NCI-H345 (cell line): ENCODE data around the gene SLC27A3.
"Not testable (repeated sequence)": the region's sequence is repeated elsewhere in the genome, so short reads cannot be mapped to it uniquely, and the experiment has no call there.

Experiments used
- DNase-seq: peaks from one replicate; lab custom pipeline; 2025; lab: John Stamatoyannopoulos, UW

The SLC27A3 gene

DNA sequence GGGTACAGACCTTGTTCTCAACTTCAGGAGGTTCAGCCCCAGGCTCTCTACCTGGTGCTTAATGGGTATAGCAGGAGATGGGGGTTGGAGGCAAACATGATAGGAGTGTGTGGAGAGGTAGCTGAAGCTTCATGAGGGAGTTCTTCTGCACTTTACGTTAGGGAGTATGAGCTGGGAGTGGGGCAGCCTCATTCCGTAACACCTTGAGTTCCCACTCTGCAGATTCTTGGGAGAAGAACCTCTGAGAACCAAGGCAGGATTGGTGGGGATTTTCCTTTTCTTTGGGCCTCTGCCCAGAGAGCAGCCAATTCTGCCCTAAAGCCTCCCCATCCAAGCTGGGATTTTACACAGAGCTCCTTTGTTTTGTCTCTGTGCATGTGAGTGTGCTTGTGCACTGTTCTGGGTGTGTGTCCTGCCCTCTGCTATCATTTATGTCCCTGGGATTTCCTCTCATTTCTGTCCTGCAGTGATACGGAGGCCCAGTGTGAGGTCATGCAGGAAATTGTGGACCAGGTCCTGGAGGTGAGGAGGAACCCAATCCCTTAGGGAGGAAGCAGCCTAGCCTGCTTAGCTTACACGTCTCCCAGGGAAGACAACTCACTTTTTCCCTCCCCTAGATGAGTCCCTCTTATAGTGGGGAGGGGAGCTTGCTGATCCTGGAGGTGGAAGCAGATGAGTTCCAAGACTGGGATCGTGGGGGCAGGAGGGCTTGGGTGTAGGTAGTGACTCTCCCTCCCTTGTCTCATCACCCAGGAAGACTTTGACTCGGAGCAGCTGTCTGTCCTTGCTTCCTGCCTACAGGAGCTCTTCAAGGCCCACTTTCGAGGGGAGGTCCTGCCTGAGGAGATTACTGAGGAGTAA, 11.6 kb upstream of the SLC27A3 start:
- DNase-seq, result no peak

DNA sequence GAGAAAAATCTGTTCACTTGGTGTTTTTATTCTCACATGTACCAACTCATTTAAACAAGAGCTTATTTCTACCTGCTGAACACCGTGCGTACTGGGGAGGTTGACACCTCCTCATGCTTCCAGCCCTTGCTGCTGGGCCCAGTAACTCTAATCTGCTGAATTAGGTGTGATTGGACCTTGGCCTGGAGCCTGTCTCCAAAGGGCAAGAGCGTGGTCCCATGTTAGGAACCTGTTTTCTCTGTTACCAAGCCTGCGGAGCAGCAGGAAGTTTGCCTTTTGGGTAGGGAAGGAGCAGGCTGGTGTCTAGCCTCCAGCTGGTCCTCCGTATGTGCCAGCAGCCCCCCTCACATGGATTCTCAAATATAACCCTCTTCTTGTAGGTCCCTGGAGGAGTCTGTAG, 10.9 kb upstream of the SLC27A3 start:
- DNase-seq, result no peak

DNA sequence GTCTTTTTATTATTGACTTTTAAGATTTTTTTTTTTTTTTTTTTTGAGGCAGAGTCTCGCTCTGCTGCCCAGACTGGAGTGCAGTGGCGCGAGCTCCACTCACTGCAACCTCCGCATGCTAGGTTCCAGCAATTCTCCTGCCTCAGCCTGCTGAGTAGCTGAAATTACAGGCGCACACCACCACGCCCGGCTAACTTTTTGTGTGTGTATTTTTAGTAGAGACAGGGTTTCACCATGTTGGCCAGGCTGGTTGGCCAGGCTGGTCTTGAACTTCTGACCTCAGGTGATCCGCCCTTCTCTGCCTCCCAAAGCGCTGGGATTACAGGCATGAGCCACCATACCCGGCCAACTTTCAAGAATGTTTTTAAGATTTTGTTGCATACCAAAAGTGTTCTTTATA, 8.5 kb upstream of the SLC27A3 start:
- DNase-seq, result not testable (repeated sequence)

DNA sequence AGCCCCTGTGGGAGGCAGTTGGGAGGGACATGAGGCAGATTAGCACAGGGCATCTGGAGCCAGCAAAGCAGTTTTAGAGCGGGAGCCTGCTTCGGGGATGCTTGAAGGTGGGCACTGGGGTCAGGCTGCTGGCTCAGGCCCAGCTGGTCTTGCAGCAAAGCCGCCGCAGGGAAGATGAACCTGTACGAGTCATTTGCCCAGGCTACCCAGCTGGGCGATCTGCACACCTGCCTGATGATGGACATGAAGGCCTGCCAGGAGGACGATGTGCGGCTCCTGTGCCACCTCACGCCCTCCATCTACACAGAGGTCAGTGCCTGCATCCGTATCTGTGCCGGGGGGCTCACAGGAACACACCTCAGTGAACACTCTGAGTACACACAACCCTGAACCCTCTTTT, 7.7 kb upstream of the SLC27A3 start:
- no peak for DNase-seq

DNA sequence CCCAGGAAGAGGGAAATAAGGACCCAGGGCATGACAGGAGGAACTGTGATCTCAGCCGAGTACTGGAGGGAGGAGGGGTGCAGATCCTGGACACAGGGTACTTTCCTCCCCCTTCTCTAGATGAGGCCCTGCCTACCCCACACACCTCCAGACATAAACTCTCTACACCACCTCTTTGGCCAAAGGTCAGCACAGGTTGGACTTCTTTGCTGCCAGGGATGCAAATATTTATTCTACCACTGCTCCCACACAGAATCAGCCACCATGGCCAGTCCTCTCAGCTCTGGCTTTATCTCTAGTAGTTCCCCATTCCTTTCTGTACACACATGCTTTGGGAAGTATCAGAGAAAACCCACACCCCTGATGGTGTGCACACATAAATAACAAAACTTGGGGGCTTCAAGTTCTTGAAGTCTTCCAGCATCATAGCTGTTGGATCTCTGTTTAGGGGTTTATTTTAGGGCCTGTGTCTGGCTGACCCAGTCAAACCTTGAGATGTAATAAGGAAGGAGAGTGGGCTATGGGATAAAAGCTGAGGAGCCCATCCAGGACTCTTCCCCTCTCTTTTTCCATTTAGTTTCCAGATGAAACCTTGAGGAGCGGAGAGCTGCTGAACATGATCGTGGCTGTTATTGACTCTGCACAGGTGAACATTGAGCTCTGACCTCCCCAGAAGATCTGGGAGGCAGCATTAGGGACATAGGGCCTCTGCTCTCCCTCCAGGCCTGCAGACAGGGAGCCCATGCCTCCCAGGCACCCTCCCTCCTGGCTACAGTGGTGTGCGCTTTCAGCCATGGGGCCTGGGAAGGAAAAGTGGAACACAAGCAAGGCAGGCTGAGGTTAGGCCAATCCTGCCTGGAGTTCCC, 6.7 kb upstream of the SLC27A3 start:
- no peak for DNase-seq

DNA sequence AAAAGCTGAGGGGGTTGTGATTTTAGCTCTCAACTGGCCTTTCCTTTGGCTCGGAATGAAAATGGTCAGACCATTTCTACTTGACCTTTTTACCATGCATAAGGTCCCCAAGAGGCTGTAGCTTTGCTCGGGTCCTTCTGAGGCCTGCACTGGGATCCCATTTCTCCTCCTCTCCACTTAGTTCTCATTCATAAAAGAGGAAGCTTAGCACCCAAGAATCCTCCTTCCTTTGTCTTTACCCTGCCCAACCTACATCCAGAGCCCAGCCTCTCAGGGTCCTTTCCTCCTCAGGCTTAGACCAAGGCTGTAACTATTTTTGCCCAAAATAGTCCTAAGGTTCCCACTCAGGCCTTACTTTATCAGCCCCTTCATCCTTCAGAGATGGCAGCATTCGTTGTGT, 6.0 kb upstream of the SLC27A3 start:
- DNase-seq, result no peak

DNA sequence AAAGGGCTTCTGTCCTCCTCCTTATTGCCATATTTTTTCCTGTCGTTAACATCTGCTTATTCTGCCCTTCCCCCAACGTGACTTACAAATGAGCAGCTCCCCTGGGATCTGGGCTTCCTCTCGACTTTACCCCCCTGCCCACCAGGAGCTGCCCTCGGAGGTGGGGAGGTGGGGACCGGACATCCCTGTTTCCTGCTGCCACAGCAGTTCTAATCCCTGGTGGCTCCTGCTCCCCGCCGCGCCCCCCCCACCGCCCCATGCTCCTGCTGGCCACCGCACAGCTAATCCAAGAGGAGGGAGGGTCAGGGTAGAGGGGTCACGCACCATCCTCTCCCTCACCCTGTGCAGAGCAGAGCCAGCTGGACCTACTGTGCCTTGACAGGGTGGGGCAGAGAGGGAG, 4.4 kb upstream of the SLC27A3 start:
- no peak for DNase-seq

DNA sequence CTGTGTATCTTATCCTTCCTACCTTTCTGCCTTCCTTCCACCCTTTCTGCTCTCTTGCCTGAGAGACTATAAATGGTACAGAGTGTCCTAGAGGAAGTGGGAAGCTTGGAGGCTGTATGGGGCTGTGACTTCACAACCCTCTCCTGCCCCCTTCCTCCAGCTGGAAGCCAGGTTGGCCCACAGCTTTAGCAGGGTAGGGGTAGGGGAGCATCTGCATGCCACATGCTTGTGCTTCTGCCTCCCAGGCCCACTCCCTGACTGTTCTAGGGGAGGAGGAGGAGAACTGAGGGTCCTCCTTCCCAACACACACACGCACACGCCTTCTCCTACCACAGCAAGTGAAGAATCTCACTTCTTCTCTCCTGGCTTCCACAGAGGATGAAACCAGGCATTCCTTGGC, 3.9 kb upstream of the SLC27A3 start:
- no peak for DNase-seq

DNA sequence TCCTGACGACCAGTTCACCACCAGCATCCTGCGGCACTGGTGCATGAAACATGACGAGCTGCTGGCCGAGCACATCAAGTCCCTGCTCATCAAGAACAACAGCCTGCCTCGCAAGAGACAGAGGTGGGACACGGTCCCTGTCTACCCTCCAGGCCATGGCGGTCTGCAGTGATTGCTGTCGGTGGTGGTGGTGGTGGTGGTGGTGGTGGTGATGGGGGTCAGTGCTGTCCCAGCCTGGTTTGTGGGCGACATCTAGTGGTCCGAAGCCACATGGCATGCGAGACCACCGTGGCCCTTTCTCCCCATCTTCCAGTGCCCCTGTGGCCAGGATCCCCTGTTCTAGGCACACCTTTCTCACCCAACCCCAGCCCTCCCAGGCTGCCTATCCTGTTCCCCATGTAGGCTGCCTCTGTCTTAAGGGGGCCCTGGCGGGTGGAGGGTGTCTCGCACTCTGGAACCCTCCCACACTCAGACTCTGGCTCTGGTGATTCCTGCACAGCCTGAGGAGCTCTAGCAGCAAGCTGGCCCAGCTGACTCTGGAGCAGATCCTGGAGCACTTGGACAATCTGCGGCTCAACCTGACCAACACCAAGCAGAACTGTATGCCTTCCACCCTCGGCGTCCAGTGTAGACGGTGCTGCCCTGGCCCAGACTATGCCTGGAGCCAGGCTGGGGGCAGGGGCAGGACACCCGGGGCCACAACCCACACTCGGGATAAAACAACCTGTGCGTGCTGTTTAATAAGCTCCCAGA, 3.2 kb upstream of the SLC27A3 start:
- DNase-seq, result no peak

DNA sequence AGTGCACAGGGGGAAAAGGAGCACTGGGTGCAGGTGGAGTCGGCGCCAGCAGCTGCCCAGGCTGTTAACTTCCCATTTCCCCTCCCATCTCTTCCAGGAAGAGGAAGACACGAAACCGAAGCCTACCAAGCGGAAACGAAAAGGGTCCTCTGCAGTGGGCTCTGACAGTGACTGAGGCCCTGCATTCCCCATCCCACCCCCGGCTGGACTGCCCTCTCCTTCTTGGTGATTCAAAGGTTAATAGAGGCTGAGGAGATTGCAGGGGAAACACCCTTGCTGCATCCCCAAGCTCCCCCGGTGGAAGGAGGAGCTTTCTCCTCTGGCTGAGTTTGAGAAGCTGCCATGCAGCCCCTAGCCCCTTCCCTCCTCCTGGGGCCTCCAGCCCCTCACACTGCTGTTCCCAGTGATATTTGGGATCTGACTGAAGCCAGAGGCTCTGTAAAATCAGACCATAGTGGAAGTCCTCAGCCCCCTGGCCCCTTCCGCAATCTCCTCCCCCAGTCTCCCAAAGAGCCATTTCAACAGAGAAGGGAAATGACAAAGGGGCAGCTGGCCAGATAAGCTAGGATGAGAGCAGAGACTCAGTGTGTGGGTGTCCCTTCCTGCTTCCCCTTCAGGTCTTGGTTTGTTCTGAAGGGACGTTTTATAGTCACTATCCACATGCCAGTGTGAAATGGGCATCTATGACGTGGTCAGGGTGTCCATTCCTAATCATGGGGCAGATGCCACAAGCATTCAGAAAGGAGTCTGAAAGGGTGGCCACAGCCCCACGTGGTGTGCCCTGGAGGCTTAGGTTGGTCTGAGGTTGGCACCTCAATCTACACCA, 1.9 kb upstream of the SLC27A3 start:
- DNase-seq, result no peak

DNA sequence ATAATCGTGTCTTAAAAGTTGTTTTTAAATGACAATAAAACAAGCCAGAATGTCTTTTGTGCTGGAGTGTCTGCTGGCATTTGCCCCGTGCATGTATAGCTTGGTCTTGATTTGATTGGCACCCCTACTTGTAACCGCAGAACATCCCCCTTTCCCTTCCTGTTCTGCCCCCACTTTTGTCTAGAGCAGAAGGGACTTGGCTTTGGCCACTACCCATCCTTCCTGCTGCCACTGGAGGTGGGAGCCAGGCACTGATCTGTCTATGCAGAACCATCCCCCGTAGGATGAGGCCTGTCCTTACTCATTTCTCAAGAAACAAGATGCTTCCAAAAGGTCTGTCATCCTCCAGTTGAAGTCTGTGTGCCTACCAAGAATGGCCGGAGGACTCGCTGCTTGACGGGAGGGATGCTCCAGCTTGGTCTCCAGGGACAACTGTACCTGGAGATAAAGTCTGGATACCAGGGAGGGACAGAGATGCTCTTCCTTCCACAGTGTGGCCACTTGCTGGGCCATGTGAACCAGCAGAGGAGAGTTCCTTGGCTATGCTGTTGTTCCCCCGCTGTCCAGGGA, 1.1 kb upstream of the SLC27A3 start:
- DNase-seq, result no peak

DNA sequence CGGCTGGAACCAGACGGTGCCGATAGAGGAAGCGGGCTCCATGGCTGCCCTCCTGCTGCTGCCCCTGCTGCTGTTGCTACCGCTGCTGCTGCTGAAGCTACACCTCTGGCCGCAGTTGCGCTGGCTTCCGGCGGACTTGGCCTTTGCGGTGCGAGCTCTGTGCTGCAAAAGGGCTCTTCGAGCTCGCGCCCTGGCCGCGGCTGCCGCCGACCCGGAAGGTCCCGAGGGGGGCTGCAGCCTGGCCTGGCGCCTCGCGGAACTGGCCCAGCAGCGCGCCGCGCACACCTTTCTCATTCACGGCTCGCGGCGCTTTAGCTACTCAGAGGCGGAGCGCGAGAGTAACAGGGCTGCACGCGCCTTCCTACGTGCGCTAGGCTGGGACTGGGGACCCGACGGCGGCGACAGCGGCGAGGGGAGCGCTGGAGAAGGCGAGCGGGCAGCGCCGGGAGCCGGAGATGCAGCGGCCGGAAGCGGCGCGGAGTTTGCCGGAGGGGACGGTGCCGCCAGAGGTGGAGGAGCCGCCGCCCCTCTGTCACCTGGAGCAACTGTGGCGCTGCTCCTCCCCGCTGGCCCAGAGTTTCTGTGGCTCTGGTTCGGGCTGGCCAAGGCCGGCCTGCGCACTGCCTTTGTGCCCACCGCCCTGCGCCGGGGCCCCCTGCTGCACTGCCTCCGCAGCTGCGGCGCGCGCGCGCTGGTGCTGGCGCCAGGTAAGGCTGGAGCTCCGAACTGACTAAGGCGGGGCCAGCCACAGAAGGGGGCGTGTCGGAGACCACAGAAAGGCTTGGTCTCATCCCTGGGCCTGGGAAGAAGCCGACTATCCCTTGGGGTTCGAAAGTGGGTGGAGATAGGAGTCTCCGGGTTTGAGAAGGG, 486 bp downstream of the SLC27A3 start:
- DNase-seq, result peak; percentile 97

DNA sequence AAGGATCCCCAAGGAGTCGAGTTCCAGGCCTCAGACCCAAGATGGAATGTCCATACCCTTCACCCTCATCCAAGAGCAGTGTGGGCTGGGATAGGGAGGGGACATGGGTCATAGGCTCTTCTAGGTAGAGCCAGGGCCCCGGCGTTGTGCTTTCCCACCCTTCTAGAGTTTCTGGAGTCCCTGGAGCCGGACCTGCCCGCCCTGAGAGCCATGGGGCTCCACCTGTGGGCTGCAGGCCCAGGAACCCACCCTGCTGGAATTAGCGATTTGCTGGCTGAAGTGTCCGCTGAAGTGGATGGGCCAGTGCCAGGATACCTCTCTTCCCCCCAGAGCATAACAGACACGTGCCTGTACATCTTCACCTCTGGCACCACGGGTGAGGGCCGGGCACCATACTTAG, 1.1 kb downstream of the SLC27A3 start:
- no peak for DNase-seq

DNA sequence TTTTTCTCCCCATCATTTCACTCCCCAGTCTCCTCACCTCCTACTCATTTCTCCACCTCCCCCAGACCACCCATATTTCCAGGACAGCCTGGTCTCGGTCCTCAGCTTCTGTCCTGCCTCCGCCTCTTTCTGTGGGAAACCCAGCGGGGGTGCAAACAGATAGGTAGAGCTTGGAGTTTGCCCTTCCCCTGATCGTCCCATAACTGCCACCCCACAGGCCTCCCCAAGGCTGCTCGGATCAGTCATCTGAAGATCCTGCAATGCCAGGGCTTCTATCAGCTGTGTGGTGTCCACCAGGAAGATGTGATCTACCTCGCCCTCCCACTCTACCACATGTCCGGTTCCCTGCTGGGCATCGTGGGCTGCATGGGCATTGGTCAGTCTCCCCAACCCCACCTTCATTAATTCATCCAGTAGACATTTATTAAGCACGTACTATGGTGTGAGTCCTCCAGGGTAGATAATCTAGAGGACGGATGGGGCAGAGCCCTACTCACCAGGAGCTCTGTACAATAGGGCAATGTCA, 1.7 kb downstream of the SLC27A3 start:
- DNase-seq, result no peak

DNA sequence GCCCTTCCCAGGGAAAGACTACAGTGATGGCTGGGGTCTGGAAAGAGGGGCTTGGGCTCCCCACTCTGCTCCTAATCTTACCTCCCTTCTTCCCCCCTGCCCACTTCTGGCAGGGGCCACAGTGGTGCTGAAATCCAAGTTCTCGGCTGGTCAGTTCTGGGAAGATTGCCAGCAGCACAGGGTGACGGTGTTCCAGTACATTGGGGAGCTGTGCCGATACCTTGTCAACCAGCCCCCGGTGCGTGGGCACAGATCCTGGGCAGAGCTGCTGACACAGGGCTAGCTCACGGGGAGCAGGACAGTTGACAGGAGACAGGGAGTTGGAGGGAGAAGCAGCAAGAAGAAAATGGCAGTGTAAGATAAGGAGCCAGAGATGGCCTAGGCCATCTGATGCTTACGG, 2.4 kb downstream of the SLC27A3 start:
- DNase-seq, result no peak

DNA sequence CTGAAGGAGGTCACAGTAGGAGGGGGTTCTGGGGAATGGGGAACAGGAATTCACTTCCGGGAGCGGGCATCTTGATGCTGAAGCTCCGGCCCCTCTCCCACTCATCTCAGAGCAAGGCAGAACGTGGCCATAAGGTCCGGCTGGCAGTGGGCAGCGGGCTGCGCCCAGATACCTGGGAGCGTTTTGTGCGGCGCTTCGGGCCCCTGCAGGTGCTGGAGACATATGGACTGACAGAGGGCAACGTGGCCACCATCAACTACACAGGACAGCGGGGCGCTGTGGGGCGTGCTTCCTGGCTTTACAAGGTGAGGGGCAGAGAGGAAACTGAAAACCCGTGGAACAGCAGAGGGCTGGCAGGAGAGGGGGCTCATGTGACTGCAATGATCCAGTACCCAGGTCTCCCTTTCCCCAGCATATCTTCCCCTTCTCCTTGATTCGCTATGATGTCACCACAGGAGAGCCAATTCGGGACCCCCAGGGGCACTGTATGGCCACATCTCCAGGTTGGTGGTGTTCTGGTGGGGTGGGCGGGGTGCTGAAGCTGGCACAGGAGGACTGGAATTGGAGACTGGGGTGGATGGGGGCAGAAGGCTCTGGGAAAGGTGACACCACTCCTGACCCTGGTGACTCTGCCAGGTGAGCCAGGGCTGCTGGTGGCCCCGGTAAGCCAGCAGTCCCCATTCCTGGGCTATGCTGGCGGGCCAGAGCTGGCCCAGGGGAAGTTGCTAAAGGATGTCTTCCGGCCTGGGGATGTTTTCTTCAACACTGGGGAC, 3.0 kb downstream of the SLC27A3 start:
- no peak for DNase-seq

DNA sequence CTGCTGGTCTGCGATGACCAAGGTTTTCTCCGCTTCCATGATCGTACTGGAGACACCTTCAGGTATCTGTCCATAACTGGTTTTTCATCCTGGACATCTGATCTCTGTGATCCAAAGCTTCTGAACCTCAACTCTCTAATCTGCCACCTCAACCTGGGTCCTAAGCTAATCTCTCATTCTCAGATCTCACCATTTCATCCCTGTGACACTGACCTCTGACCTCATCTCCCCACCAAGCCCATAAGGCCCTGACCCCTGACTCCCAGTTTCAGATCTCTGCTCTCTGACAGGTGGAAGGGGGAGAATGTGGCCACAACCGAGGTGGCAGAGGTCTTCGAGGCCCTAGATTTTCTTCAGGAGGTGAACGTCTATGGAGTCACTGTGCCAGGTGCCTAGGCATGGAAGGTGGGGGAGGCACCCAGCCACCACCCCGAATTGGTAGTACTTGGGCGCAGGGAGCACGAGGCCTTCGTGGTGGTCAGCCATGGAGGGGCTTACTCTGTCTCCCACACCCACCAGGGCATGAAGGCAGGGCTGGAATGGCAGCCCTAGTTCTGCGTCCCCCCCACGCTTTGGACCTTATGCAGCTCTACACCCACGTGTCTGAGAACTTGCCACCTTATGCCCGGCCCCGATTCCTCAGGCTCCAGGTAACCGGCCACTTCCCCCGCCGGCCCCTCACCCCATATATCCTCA, 3.8 kb downstream of the SLC27A3 start:
- DNase-seq, result no peak

DNA sequence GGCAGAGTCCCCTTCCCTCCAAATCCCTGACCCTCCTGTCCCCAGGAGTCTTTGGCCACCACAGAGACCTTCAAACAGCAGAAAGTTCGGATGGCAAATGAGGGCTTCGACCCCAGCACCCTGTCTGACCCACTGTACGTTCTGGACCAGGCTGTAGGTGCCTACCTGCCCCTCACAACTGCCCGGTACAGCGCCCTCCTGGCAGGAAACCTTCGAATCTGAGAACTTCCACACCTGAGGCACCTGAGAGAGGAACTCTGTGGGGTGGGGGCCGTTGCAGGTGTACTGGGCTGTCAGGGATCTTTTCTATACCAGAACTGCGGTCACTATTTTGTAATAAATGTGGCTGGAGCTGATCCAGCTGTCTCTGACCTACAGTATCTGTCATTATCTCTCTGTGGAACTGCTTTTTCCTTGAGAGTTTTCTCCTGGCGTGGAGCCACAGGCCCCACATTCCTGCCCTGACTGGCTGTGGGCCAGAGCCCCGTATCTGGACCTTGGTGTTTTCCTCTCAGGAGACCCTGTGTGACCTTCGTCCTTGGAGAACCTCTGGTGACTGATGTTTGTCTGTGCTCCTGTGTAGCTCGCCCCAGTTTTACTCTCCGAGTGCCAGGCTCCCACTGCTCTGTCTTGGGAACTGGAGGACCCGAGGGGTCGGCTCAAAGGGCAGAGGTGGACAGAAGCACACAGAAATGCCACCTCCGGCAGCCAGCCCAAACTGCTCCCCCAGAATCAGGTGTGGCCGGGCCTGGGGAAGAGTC, 4.8 kb downstream of the SLC27A3 start:
- DNase-seq, result no peak
